ENCODE data around the gene ABT1.

The ABT1 gene

GRCh38 chr6:26575494-26575939 lies 21.2 kb upstream of the ABT1 start:
- no peak for DNase-seq

DNA sequence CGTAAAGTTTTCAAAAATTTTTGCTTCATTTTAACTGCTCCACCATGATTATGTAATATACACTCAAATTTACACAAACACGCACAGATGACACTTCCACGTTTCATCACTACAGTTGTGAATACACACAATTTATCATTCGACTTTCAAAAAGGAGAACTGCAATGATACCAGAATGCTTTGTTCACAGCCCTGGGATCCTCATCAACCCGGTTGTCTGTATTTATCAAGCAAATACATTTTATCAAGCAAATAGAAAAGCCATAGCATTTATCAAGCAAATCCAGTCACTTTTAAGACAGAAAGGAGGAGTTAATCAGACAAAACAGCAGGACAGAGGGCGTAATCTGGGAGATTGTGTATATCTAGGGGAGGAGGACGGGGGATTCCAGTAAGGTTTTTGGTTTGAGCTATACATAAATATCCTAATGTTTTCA lies 20.3 kb upstream of the ABT1 start:
- no peak for DNase-seq

DNA sequence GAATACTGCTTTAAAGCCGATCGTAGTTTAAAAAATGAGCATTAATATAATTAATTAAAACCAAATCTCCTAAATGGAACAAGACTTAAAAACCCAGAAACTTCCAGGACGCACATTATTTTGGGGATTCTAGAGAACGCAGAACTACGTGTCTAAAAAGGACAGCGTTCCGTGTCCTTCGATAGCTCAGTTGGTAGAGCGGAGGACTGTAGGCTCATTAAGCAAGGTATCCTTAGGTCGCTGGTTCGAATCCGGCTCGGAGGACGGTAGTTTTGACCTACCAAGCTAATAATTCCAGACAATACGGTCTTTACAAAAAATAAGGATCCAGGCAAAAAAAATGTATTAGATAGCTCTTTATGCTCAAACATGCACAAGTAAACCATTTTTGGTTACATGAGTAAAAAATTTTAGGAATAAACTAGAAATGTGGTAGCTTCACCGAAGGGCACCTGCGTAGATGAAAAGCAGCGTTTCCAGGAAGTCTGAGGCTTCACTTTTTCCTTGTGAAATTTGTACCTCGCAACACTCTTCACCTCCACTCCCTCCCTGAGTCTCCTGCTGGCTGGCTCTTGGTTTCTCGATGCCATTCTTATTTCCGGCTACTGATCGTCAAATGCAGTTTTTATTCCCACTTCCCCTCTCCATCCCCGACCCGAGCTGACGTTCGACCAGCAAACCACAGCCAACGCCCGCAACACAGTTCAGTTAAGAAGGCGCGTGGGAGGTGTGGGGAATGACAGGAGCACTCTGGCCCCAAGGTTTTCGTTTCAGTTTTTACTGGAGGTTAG lies 19.6 kb upstream of the ABT1 start:
- DNase-seq: no peak

GRCh38 chr6:26577720-26578072 lies 19.1 kb upstream of the ABT1 start:
- DNase-seq: no peak

DNA sequence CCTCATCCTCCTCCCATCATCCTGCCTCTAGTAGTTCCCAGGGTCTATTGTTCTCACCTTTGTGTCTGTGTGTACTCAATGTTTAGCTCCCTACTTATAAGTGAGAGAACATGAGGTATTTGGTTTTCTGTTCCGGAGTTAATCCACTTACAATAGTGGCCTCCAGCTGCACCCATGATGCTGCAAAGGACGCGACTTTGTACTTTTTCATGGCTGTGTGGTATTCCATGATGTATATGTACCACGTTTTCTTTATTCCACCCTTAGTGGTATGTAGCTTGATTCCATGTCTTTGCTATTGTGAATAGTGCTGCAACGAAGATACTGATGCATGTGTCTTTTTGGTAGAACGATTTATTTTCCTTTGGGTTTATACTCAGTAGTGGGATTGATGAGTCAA lies 18.5 kb upstream of the ABT1 start:
- DNase-seq: no peak

- DNase-seq: no peak
Measured at GRCh38 chr6:26578741-26579140, 18.0 kb upstream of the ABT1 start.

- DNase-seq: no peak
Measured at GRCh38 chr6:26581164-26581915, 15.4 kb upstream of the ABT1 start.

- DNase-seq: no peak
Measured at GRCh38 chr6:26588965-26589364, 7.8 kb upstream of the ABT1 start.

GRCh38 chr6:26592649-26593048 lies 4.1 kb upstream of the ABT1 start:
- no peak for DNase-seq

- no peak for DNase-seq
Measured at GRCh38 chr6:26593278-26594130, 3.2 kb upstream of the ABT1 start.

DNA sequence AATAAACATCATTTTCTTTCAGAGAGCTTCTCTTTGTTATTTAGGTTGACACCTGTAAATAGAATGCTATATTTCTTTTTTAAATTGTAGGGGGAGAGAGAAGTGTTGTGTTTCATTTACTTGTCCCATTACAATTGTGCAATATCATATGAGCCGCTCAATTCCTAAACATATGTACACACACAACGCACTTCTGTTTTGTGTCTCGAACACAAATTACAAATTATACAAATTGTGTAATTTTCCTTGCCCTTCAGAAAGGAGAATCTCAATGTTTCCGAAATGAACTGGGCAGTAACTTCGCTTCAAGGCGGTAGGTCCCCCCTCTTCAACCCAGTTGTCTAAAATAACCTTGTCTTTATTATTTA lies 2.6 kb upstream of the ABT1 start:
- no peak for DNase-seq

DNA sequence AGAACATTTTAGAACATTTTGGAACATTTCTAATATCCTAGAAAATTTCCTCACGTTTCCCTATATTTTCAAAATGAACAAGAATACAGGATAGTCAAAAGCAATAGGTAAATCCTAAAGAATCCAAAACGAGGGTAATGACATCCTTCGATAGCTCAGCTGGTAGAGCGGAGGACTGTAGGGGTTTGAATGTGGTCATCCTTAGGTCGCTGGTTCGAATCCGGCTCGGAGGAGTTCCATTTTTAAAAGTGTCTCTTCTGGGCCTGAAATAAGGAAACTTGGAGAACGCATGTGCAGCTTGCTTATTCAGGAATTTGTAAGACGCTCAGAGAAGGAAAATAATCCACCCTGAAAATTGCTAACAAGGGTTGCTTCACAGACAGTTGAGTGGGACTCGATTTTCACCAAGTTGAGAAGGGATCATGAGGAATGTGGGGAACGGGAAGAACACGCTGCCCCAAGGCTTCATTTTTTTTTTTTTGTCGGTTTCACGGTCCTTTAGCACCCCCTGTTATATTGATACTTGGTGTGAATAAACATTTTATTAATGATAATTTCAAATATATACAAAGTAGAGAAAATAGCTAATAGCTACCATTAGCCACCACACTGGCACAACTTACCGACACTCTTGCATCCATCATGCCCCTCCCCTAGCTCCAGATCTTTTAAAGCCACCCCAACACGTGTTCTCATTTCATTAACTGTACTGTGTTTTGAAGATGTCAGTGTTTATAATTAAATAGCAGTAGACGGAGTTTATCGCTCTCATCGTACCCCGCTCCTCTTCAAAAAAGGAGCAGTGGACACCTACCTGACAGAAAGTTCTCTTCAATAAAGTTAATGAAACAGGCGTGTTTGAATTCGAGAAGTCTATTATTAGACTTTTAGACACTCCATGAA lies 1.8 kb upstream of the ABT1 start:
- peak; percentile 14 for DNase-seq

DNA sequence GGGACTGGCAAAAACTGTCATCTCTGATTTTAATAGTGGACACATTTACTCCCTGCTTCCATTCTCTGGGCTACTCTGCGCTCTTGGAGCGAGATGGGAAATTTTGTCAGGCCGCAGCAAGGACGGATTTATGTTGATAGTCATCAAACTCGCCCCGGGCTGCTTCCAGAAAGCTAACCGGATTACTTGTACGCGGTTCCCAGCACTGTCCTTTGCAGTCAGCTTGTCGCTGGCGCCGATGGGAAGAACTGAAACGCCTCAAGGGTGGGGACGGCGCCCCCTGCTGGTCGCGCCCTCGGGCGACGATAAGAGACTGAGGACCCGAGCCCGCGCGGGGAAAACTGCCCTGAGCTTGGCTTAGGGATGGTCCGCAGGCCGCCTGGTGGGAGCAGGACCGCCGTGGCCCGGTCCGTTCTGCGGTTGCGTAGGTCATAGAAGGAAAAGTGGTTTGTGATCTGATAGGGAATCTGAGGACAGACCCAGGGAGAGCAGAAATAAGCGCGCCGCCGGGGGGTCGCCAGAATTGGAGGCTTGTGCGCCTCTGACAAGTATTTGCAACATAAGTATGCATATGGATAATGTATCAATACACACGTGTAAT lies 984 bp upstream of the ABT1 start:
- peak; percentile 61 for DNase-seq

DNA sequence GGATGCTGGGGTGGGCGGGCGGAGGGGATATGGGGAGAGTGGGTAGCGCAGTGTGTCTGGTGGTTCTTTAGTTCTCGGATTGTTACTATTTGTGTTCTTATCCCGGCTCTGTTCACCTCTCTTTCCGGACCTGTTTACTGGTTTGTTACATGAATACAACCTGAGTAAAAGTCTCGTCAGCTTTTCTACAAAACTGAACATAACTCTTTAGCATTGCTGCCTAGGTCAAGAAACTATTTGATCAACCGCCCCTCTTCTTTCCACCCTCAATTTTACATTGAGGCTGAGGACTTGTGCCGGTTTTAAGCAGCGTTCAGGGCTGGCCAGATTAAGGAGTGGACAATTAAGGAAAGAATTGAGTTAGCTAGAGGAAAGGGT lies 625 bp downstream of the ABT1 start:
- DNase-seq: no peak

DNA sequence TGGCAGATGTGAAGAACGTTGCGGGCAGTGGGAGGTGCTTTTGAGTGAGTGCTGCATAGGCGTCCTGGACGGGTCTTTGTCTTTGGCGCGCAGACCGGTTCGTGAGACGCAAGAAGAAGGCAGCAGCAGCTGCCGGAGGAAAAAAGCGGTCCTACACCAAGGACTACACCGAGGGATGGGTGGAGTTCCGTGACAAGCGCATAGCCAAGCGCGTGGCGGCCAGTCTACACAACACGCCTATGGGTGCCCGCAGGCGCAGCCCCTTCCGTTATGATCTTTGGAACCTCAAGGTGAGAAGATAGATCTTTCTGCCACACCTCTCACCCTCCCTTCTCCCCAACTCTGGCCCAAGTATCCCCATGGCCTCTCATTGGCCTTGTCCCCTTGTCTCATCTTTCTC lies 1.1 kb downstream of the ABT1 start:
- no peak for DNase-seq

DNA sequence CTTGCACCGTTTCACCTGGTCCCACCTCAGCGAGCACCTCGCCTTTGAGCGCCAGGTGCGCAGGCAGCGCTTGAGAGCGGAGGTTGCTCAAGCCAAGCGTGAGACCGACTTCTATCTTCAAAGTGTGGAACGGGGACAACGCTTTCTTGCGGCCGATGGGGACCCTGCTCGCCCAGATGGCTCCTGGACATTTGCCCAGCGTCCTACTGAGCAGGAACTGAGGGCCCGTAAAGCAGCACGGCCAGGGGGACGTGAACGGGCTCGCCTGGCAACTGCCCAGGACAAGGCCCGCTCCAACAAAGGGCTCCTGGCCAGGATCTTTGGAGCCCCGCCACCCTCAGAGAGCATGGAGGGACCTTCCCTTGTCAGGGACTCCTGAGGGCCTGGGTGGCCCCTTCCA lies 1.5 kb downstream of the ABT1 start:
- DNase-seq: no peak

GRCh38 chr6:26599134-26599533 lies 2.4 kb downstream of the ABT1 start:
- DNase-seq: no peak

DNA sequence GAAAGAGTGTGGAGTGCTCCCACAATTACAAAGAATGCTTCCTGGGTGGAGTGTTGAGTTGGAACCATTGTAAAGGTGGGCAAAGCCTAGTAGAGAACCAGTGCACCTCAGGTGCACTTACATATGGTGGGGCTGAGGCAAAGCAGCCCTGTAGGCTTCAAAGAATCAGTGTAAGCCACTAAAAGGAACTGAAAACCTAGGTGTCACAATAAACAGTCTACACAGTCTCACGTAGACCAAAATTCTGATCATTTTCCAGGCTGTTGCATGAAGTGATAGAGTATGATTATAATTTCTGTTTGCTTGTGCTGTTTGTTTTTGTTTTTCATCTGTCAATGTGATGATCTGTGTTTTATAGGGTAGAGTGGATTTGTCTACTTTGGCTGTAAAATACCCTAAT lies 2.8 kb downstream of the ABT1 start:
- no peak for DNase-seq

- DNase-seq: no peak
Measured at GRCh38 chr6:26600759-26601158, 4.0 kb downstream of the ABT1 start.

- DNase-seq: no peak
Measured at GRCh38 chr6:26602262-26602661, 5.5 kb downstream of the ABT1 start.

GRCh38 chr6:26604026-26604425 lies 7.3 kb downstream of the ABT1 start:
- no peak for DNase-seq

- DNase-seq: no peak
Measured at GRCh38 chr6:26604797-26605196, 8.0 kb downstream of the ABT1 start.
